Activated CD4-positive, alpha-beta T cell treated with anti-CD3 and anti-CD28 coated beads for 1 hour (primary cell): Measurements from ENCODE around the gene FAM114A1.
"Not testable (repeated sequence)": the region's sequence is repeated elsewhere in the genome, so short reads cannot be mapped to it uniquely, and the experiment has no call there.

Experiments used
- DNase-seq: peaks from one replicate; pipeline ENCODE4 v3.0.0-alpha.2; 2020

The FAM114A1 gene

DNA sequence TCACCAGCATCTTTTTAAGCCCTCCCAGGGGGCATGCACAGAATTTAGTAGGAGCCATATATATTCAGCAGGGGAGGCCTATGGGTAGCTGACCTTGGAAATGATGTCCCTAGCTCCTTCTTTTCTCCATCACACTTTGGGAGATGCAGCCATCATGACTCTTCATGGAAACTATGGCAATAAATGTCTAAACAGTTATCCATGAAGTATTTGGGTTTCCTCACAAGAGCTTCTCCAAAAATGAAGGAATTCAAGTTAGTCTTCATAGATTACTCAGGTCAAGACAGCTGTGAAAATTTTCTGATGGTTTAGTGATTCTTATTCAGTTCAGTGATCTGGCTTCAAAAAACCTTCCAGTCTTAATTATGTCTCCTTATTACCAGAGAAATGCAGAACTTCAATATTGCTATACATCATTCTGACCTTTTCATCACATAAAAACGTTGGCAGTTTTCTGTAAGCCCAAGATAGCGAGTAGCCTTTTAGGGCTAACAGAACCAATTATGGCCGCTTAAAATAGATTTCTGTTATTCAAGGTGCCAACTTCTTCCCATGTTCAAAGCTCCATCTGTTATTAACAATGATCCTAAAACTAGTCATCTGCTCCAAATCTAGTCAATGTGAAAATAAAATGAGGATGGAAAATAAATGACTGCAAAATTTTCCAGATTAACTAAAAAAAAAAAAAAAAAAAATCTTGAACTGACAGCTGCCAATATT is 112.1 kb downstream of the FAM114A1 start:
- DNase-seq, result no peak

DNA sequence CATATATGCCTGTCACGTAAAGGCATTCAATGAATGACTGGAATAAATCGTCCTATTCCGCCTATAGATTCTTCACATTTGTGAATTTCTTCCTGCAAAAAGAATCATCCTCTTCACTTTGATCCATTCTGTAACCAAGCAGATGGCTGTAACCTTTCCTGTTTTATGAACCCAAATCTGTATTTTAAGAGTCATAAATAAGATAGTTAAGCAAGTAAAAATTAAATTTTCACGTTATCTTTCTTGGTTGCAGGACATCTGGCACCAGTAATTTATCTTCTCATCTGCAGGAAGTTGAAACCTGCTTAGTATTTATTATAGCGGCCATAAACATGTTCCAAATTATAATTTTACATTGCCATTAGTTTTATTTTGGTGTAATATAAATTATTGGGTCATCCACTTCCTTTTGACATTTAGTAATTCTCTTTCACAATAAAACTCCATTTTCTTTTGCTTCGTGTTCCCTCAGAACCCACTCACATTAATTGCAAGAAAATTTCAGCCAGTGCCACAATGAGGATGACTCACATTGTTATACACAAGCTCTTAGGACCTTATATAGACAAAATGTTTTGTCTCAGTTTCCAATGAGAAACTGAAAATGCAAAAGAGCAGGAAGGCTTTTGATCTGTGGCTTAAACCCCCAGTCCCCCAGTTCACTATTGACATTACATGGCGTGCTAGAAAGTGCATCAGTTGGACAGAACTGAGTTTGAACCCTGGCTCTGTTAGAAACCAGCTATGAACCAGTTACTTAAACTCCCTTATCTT is 113.5 kb downstream of the FAM114A1 start:
- no peak for DNase-seq

DNA sequence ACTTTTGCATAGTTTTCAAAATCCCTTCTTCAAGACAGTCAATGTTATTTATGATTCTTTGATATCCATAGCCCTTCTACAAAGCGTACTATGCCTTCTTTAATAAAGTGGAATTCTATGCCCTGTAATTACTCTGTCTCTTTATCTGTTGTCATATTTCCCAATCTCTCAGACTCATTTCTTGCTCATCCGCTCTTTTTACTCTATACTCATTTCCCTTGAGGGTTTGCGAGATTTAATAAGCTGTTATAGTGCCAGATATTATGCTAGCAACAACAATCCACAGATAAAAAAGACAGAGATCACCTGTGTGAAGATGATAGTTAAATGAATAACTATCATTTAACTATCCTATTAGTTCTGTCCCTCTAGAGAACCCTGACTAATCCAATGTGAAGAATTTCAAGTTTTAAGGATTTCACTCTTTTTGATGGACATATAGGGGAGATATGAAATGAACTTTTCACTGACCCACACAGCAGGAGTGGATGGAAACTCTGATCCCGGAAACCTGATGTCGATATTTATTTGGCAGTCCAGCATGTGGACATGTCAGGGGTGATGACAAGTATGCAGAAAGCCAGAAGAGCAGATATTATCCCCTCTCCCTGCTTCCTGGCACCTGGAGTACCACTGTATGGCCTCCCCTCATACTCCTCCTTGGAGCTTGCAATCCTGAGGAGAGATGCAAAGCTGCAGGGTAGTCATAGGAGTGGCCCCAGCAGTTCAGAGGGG is 114.9 kb downstream of the FAM114A1 start:
- DNase-seq, result no peak

DNA sequence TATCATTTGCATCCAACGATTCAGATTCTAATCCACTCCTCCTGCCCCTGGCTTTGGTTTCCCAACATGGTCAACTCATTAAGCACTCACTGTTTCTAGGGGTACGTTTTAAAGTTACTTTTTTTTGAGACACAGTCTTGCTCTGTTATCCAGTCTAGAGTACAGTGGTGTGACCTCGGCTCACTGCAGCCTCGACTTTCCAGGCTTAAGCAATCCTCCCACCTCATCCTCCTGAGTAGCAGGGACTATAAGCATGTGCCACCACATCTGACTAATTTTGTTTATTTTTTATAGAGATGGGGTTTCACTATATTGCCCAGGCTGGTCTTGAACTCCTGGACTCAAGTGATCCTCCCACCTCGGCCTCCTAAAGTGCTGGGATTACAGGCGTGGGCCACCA is 115.7 kb downstream of the FAM114A1 start:
- DNase-seq, result no peak

DNA sequence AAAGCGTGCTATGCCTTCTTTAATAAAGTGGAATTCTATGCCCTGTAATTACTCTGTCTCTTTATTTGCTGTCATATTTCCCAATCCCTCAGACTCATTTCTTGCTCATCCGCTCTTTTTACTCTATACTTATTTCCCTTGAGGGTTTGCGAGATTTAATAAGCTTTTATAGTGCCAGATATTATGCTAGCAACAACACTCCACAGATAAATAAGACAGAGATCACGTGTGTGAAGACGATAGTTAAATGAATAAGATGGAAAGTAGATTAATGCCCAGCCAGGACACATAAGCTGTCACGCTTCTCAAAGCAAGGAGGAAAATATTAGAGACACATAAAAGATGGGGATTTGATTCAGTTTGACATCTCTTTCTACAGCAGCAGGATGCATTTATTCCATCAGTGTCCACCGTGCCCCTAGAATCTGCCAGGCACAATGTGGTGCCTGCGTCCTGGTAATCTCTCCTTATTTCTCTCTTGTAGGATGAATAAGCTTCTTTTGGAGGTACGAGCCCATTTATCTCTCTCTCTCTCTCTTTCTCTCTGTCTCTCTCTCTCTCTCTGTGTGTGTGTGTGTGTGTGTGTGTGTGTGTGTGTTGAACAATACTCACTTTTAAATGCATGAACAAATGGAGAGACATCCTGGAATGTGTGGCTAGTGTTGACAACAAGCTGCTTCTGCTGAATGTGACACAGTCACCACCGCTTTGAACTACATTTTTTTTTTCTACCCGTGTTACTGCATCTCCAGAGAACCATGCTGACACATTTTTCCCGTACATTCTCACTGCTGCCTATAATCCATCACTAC is 116.4 kb downstream of the FAM114A1 start:
- DNase-seq, result no peak

DNA sequence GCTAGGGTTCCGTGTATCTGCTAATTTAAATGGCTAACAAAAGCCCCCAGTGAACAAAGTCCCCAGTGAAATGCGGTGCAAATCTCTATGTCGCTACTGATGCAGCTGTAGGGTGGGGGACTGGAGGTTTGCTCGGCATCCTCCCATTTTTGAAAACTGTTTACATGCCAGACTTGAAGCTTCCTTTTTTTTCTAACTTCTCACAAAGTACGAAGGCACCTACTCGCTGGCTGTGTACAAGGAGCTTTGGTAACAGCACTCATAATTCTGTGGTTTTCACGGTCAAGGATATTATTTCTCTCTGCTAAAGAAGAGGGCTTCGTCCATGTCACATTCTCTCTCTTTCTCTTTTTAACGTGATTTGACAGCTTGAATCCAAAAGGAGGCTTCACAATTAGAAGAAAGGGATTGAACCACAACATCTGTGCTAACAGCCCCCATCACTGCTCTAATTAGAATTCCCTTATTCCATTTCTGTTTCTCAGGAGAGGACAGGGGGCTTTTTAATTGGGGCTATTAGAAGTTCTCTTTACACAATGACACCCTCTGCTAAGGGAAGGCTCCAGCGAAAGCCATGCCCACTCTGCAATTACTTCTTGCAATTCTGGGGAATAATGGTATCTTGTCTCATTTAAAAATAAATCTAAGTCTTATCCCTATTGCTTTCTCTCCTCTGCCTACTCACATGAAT is 117.9 kb downstream of the FAM114A1 start:
- DNase-seq, result no peak

DNA sequence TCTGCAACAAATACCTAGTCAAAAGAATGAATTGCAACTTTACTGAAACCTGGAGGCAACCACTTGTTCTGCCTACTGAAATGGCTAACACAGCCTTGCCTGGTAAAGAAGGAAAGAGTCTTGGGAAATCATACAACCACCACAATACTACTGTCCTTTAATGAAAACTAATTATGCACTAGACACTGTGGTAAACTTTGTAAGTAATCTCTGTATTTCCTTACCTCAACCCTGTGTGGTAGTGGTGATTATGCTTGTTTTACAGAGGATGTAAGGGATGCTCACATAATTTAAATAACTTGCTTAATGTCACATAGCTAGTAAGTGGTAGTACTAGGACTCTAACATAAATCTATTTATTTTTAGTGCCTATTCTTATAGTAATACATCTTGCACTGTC is 119.9 kb downstream of the FAM114A1 start:
- no peak for DNase-seq

DNA sequence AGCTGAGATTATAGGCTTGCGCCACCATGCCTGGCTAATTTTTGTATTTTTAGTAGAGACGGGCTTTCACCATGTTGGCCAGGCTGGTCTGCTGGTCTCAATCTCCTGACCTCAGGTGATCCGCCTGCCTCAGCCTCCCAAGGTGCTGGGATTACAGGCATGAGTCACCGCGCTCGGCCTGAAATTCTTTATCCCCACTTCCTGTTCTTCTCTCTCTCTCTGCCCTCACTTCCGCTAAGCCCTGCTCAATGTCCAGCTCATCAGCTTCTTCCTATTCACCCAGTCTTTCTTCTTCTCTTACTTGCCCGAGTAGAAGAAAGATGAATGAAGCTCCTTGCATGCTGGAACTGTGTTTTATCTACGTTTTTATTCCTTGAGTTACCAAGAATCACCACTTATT is 120.7 kb downstream of the FAM114A1 start:
- not testable (repeated sequence) for DNase-seq

DNA sequence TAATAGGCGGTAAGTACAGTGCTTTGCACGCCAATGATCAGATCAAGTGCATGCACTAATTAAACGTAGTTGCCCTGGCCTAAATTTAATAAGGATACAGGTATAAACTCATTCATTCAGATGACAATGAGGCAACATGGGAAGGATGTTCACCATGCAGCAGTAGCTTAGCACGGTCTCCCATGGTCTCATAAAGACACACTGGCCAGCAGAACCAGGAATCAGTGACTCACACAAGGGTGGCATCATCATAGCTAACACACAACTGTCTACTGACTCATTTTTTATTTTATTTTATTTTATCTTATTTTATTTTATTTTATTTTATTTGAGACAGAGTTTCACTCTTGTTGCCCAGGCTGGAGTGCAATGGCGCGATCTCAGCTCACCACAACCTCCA is 121.9 kb downstream of the FAM114A1 start:
- DNase-seq, result no peak

DNA sequence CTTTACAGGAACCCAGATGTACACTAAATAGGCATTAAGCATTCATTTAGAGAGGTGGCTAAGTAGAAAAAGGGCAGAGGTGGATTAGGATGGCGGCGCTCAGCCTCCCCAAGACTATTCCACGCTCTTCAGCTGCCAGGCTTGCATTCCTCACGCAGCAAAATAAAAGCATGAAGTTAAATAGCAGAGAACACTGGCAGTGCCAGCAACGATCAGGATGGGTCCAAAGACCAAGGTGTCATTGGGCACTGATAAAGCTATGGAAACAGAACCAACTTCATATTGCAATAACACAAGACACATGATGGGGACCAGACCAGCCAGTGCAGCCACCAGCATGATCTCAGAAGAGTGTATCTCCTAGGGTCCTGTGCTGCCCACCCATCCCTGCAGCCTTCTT is 122.6 kb downstream of the FAM114A1 start:
- no peak for DNase-seq

DNA sequence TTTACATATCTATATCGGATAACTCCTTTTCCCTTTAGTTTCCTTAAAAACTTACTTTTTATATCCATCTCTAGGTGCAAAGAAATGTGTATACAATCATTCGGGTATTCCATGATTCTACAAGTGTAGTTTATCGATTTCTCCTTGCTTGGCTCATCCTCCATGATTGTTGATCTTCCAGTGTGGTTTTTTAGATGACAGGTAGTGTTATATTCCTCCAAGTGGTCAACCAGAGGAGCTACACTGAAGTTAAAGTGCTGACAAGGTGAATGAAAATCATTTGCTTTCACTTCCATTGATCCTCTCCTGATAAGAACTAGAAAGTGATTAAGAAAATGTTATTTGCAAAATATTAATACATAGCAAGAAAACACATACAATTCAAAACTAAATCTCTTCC is 126.1 kb downstream of the FAM114A1 start:
- DNase-seq, result no peak

DNA sequence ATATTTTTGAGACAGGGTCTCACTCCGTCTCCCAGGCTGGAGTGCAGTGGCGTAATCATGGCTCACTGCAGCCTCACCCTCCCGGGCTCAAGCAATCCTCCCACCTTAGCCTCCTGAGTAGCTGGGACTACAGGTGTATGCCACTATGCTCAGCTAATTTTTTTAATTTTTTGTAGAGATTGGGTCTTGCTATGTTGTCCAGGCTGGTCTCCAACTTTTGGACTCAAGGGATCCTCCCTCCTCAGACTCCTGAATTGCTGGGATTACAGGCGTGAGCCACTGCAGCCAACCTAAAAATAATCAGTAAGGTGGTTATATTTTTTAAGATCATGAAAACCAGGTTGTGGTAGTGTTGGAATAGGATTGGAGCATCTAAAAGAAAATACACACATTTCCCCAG is 126.5 kb downstream of the FAM114A1 start:
- no peak for DNase-seq
